ENCODE measurements around the gene VSTM2B. TPM values are rescaled to one million over a fixed set of nuclear protein-coding genes. Genes with fewer than 3 reads are reported as not detected.

The VSTM2B gene
- total RNA-seq, 4 donors from 2014 or later = not detected

GRCh38 chr19:29535214-29535831 is 9.5 kb downstream of the VSTM2B start:
- DNase-seq (ENCODE audit: low spot score) (no peak), ATAC-seq (ENCODE audit: low FRiP score) (no peak)
- TF ChIP-seq, protein P1, sequence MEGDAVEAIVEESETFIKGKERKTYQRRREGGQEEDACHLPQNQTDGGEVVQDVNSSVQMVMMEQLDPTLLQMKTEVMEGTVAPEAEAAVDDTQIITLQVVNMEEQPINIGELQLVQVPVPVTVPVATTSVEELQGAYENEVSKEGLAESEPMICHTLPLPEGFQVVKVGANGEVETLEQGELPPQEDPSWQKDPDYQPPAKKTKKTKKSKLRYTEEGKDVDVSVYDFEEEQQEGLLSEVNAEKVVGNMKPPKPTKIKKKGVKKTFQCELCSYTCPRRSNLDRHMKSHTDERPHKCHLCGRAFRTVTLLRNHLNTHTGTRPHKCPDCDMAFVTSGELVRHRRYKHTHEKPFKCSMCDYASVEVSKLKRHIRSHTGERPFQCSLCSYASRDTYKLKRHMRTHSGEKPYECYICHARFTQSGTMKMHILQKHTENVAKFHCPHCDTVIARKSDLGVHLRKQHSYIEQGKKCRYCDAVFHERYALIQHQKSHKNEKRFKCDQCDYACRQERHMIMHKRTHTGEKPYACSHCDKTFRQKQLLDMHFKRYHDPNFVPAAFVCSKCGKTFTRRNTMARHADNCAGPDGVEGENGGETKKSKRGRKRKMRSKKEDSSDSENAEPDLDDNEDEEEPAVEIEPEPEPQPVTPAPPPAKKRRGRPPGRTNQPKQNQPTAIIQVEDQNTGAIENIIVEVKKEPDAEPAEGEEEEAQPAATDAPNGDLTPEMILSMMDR (IDR thresholded peaks at IDR 0.05) = no peak

DNA sequence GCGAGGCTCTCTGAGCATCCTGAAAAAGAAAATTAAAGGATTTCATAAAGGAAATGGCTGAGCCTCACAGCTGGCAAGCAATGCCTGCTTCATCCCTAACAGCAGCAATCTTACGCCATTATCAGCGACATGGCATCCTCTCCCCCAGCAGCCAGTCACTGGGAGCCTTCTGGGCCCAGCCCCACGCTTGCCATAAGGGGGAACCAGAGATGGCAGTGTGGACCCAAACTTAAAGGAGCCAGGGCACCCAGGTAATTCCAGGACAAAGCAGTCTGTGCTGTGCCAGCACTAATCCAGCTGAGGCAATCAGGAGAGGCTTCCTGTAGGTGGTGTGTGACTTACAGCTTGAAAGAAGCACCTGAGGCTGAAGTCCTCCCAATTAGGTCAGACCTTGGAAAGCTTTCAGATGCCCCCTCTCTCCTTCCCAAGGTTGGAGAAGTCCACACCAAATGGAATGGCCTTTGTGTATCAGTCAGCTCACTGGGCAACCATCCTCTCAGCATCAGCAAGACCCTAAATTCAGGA is 10.3 kb downstream of the VSTM2B start:
- ATAC-seq (ENCODE audit: low FRiP score) = no peak
- TF ChIP-seq, protein P1 (IDR thresholded peaks at IDR 0.05) = no peak
- no peak for DNase-seq (ENCODE audit: low spot score)

GRCh38 chr19:29537181-29537580 is 11.4 kb downstream of the VSTM2B start:
- no peak for DNase-seq (ENCODE audit: low spot score)
- ATAC-seq (ENCODE audit: low FRiP score) = no peak
- TF ChIP-seq, protein P1 (IDR thresholded peaks at IDR 0.05) = no peak

DNA sequence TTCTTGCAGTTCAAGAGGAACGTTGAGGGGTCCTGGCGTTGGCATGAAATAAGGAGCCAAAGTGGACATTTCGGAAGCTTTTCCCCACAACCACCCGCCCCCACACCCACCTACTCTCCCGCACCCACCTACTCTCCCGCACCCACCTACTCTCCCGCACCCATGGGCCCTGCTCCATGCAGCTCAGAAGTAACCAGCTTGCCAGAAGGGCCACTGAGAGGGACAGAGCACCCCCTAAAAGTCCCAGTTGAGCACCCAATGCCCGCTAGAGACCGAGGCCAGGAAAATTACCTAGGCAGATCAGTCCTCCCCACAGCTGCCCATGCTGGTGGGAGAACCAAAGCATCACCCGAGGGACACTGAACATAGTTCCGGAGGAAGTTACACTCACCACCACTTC is 11.8 kb downstream of the VSTM2B start:
- DNase-seq (ENCODE audit: low spot score) = no peak
- no peak for ATAC-seq (ENCODE audit: low FRiP score)
- TF ChIP-seq, protein P1 (IDR thresholded peaks at IDR 0.05) = no peak

DNA sequence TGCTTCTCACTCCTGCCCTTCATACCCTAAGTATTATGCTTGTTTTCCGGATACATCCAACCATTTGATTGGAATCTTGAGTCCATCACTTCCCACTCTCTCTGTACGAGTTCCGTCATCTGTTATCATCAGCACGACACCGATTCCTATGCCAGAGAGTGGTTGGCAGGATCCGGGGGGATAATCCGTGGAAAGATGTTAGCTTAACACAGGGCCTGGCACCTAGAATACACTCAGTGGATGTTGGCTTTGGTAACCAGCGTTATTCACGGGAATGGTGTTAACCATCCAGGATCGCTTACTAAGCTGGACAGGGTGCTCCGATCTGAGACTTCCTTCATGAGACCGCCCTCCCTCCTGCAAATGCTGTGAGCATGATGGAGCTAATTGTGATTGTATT is 12.4 kb downstream of the VSTM2B start:
- DNase-seq (ENCODE audit: low spot score) = no peak
- ATAC-seq (ENCODE audit: low FRiP score) = no peak
- TF ChIP-seq, protein P1 (IDR thresholded peaks at IDR 0.05) = no peak

DNA sequence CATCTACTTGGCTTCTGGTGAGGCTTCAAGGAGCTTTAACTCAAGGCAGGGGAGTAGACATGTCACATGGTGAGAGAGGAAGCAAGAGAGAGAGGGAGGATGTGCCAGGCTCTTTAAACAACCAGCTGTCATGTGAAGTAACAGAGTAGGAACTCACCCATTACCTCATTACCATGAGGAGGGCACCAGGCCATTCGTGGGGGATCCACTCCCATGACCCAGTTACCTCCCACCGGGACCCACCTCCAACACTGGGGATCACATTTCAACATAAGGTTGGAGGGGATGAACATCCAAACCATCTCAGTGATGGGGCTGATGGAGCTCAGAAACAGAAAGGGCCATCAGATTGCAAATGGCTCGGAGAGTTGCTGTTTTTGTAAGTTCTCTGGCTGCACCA is 12.9 kb downstream of the VSTM2B start:
- DNase-seq (ENCODE audit: low spot score) (no peak), ATAC-seq (ENCODE audit: low FRiP score) (no peak)
- TF ChIP-seq, protein P1 (IDR thresholded peaks at IDR 0.05) = no peak

GRCh38 chr19:29539131-29539530 is 13.3 kb downstream of the VSTM2B start:
- ATAC-seq (ENCODE audit: low FRiP score) = no peak
- no peak for DNase-seq (ENCODE audit: low spot score)
- TF ChIP-seq, protein P1 (IDR thresholded peaks at IDR 0.05) = no peak

Measured in omental fat pad (tissue), 4 donors.